Activated CD8-positive, alpha-beta T cell treated with anti-CD3 and anti-CD28 coated beads for 36 hours (primary cell): ENCODE data around the gene TMPRSS13. TPM values are rescaled to one million over a fixed set of nuclear protein-coding genes. Genes with fewer than 3 reads are reported as not detected.
A peak's percentile ranks its signal among the peaks of the same experiment; 100 is the strongest.

Experiments used
- ATAC-seq: fragments of 200-7000 bp; cut with Tn5 transposase; one replicate; pipeline ENCODE4 v1.10.0; 2021; ENCODE audit warnings: mild to moderate bottlenecking, moderate library complexity
- CTCF ChIA-PET: fragments of 350-600 bp; sonication (Branson Sonifier 250); formaldehyde crosslinking; loops from one replicate; lab custom pipeline; 2021; ENCODE audit warnings: antibody characterized with exemption; lab: Charles Lee
- POLR2A ChIA-PET: fragments of 350-600 bp; sonication (Branson Sonifier 250); formaldehyde crosslinking; loops from one replicate; lab custom pipeline; 2021; ENCODE audit warnings: antibody characterized with exemption; lab: Charles Lee
- DNase-seq: peaks from one replicate; pipeline ENCODE4 v3.0.0-alpha.2; 2020
- H3K27ac Mint-ChIP-seq: one replicate; pipeline ENCODE4 v1.8.0; 2021; ENCODE audit warnings: mild to moderate bottlenecking, mixed read lengths
- H3K27me3 Mint-ChIP-seq: one replicate; pipeline ENCODE4 v1.8.0; 2021; ENCODE audit warnings: mixed read lengths
- H3K36me3 Mint-ChIP-seq: one replicate; pipeline ENCODE4 v1.8.0; 2021; ENCODE audit warnings: low read depth, mixed read lengths
- H3K4me1 Mint-ChIP-seq: one replicate; pipeline ENCODE4 v1.8.0; 2021; ENCODE audit warnings: low read depth, mixed read lengths
- H3K4me3 Mint-ChIP-seq: one replicate; pipeline ENCODE4 v1.8.0; 2021; ENCODE audit warnings: mild to moderate bottlenecking, moderate library complexity, mixed read lengths
- H3K9me3 Mint-ChIP-seq: one replicate; pipeline ENCODE4 v1.8.0; 2021; ENCODE audit warnings: mixed read lengths
- CTCF ChIP-seq: fragments of 200-600 bp; IDR thresholded peaks from one replicate; pipeline ENCODE4 v1.8.0; 2022; ENCODE audit warnings: antibody characterized with exemption, mild to moderate bottlenecking
- intact Hi-C: fragments of 100-400 bp; cut with micrococcal nuclease; formaldehyde crosslinking; loops from one replicate; pipeline ENCODE4 v1.10.0; 2022
- total RNA-seq, 2 experiments: library from RNA; stranded (reverse); gene quantifications; one replicate each; pipeline ENCODE4 v1.2.3, GENCODE V29; 2021

Gene TMPRSS13
- total RNA-seq, 2 experiments from 2014 or later, result 3.5 to 4.7 TPM

- TF ChIP-seq CTCF, result no peak
- H3K27me3 Mint-ChIP-seq, result no peaks in the 10 kb centered on the region
- peak; percentile 98 for ATAC-seq
- H3K4me1 Mint-ChIP-seq, result peaks cover 11% of the 10 kb centered on the region
- H3K36me3 Mint-ChIP-seq, result no peaks in the 10 kb centered on the region
- intact Hi-C loops, result no loop called here
- H3K9me3 Mint-ChIP-seq, result no peaks in the 10 kb centered on the region
- DNase-seq, result peak; percentile 41
- H3K4me3 Mint-ChIP-seq, result no peak overlapping the region
- ChIA-PET CTCF (interaction anchor here (0.9 to 3.2 kb wide), 8 partner anchors 10 to 133 kb away, joined by 3 to 18 read pairs (median 5); partner anchors contain the start of gene TMPRSS13), POLR2A (interaction anchor here (1.0 to 1.4 kb wide), 4 partner anchors 9 to 17 kb away, joined by 3 to 4 read pairs (median 4); no protein-coding TSS in a partner anchor)
- H3K27ac Mint-ChIP-seq, result peak overlapping the region; percentile 34
Observed at GRCh38 chr11:117919781-117920221, 9.4 kb downstream of the TMPRSS13 start.

DNA sequence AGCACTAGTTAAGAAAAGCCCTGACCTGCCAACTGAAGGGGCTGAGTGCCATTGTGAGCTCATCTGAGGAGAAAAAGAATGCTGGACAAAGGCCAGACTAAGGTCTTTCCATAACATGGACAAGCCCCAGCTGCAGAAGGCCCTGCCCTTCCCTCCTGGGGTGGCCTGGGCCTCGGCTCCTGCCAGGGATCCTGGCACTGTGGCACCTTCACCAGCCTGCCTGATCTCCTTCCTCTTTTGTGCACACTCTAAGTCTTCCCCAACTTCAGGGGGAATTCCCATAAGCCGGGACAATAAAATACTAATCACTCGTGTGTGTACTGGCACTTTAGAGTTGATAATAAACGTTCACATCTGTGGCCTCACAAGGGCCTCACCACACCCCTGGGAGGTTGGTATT, 9.9 kb downstream of the TMPRSS13 start:
- no peaks in the 10 kb centered on the region for H3K9me3 Mint-ChIP-seq
- no peaks in the 10 kb centered on the region for H3K27me3 Mint-ChIP-seq
- ATAC-seq (peak; percentile 41), DNase-seq (no peak)
- H3K4me1 Mint-ChIP-seq, result peaks cover 11% of the 10 kb centered on the region
- no peaks in the 10 kb centered on the region for H3K36me3 Mint-ChIP-seq
- H3K27ac Mint-ChIP-seq, result peak overlapping the region; percentile 34
- POLR2A ChIA-PET, result interaction anchor here (1.0 to 1.4 kb wide), 3 partner anchors 8 to 17 kb away, joined by 3 to 4 read pairs (median 4); no protein-coding TSS in a partner anchor
- CTCF ChIA-PET, result interaction anchor here (1.0 to 3.2 kb wide), 7 partner anchors 10 to 134 kb away, joined by 3 to 18 read pairs (median 5); partner anchors contain the start of gene TMPRSS13
- H3K4me3 Mint-ChIP-seq, result no peak overlapping the region
- no peak for TF ChIP-seq CTCF
- intact Hi-C loops, result no loop called here

GRCh38 chr11:117918366-117919255, 10.6 kb downstream of the TMPRSS13 start:
- no peaks in the 10 kb centered on the region for H3K9me3 Mint-ChIP-seq
- no peak overlapping the region for H3K4me3 Mint-ChIP-seq
- H3K27me3 Mint-ChIP-seq, result no peaks in the 10 kb centered on the region
- POLR2A ChIA-PET, result interaction anchor here (1.0 to 1.4 kb wide), 3 partner anchors 8 to 18 kb away, joined by 3 to 4 read pairs (median 4); no protein-coding TSS in a partner anchor
- no peaks in the 10 kb centered on the region for H3K36me3 Mint-ChIP-seq
- no peak overlapping the region for H3K27ac Mint-ChIP-seq
- DNase-seq (no peak), ATAC-seq (no peak)
- intact Hi-C loops, result no loop called here
- H3K4me1 Mint-ChIP-seq, result peaks cover 11% of the 10 kb centered on the region
- CTCF ChIA-PET, result interaction anchor here (1.0 to 3.2 kb wide), 5 partner anchors 9 to 135 kb away, joined by 3 to 18 read pairs (median 5); partner anchors contain the start of gene TMPRSS13
- no peak for TF ChIP-seq CTCF

- H3K27ac Mint-ChIP-seq, result no peak overlapping the region
- ChIA-PET CTCF (interaction anchor here (1.4 kb wide), 1 partner anchor 135 kb away, joined by 8 read pairs; no protein-coding TSS in a partner anchor), POLR2A (no interaction called here)
- H3K4me3 Mint-ChIP-seq, result no peak overlapping the region
- H3K4me1 Mint-ChIP-seq, result peaks cover 11% of the 10 kb centered on the region
- ATAC-seq, result no peak
- H3K36me3 Mint-ChIP-seq, result no peaks in the 10 kb centered on the region
- intact Hi-C loops, result no loop called here
- H3K9me3 Mint-ChIP-seq, result no peaks in the 10 kb centered on the region
- no peaks in the 10 kb centered on the region for H3K27me3 Mint-ChIP-seq
- no peak for DNase-seq
- no peak for TF ChIP-seq CTCF
Observed at GRCh38 chr11:117917591-117918151, 11.5 kb downstream of the TMPRSS13 start.
